SJSA1 (cell line): Measurements from ENCODE around the gene ANKZF1. TPM values are rescaled to one million over a fixed set of nuclear protein-coding genes. Genes with fewer than 3 reads are reported as not detected.
"Not testable (repeated sequence)": the region's sequence is repeated elsewhere in the genome, so short reads cannot be mapped to it uniquely, and the experiment has no call there.

ENCODE experiments used
- DNase-seq, 2 experiments: peaks; one replicate each; pipeline ENCODE4 v3.0.0-alpha.2; 2015 to 2020; ENCODE audit warnings: low spot score in 2 of 2, low read depth in 1 of 2
- H3K27ac ChIP-seq: fragments of 250-450 bp; sonication (Bioruptor Pico); 2 replicates; pipeline ENCODE4 v1.5.1; 2020; ENCODE audit warnings: mild to moderate bottlenecking, moderate library complexity
- H3K27me3 ChIP-seq: fragments of 250-450 bp; sonication (Bioruptor Pico); replicated peaks from 2 replicates; pipeline ENCODE4 v1.5.1; 2020; ENCODE audit warnings: mild to moderate bottlenecking, moderate library complexity
- H3K36me3 ChIP-seq: fragments of 250-450 bp; sonication (Bioruptor Pico); 2 replicates; pipeline ENCODE4 v1.5.1; 2020; ENCODE audit warnings: mild to moderate bottlenecking
- H3K4me1 ChIP-seq: fragments of 250-450 bp; sonication (Bioruptor Pico); replicated peaks from 2 replicates; pipeline ENCODE4 v1.6.1; 2021; ENCODE audit warnings: mild to moderate bottlenecking
- H3K4me3 ChIP-seq: fragments of 250-450 bp; sonication (Bioruptor Pico); 2 replicates; pipeline ENCODE4 v1.5.1; 2020; ENCODE audit warnings: mild to moderate bottlenecking
- H3K9me3 ChIP-seq: fragments of 250-450 bp; sonication (Bioruptor Pico); replicated peaks from 2 replicates; pipeline ENCODE4 v1.5.1; 2020; ENCODE audit warnings: mild to moderate bottlenecking
- total RNA-seq: library from RNA; depleted of rRNA; stranded (reverse); fragments of >200 nt; shearing (Covaris generic); gene quantifications from 2 replicates; pipeline ENCODE4 v1.2.3, GENCODE V29; 2014

The ANKZF1 gene
- total RNA-seq, 1 experiment from 2014 or later, result 15.2 TPM

DNA sequence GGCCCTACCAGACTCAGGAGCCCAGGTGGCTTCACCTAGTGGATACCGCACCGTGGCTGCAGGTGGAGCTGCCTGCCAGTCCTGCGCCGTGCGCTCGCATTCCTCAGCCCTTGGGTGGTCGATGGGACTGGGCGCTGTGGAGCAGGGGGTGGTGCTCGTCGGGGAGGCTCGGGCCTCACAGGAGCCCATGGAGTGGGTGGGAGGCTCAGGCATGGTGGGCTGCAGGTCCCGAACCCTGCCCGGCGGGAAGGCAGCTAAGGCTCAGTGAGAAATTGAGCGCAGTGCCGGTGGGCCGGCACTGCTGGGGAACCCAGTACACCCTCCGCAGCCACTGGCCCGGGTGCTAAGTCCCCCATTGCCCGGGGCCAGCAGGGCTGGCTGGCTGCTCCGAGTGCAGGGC lies 28.3 kb upstream of the ANKZF1 start:
- not testable (repeated sequence) for H3K9me3 ChIP-seq, H3K27me3 ChIP-seq, H3K36me3 ChIP-seq, H3K4me3 ChIP-seq, DNase-seq, H3K4me1 ChIP-seq, H3K27ac ChIP-seq

DNA sequence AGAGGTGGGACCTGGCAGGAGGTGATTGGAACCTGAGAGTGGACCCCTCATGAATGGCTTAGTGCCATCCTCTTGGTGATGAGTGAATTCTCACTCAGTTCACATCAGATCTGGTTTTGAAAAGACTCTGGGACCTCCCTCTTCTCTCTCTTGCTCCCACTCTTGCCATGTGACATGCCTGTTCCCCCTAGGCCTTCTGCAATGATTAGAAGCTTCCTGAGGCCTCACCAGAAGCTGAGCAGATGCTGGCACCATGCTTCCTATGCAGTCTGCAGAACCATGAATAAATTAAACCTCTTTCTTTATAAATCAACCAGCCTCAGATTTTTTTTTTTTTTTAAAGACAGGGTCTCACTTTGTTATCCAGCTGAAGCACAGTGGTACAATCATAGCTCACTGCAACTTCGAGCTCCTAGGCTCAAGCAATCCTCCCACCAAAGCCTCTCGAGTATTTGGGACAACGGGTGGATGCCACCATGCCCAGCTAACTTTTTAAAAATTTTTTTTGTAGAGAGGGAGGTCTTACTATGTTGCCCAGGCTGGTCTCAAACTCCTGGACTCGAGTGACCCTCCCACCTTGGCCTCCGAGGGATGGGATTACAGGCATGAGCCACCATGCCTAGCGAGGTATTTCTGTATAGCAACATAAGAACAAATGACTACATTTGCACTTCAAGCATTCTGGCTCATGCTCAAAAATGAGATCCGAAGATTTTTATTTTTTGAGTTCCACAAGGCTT lies 25.0 kb upstream of the ANKZF1 start:
- Histone ChIP-seq H3K4me1 (peaks cover 18% of the 10 kb centered on the region), H3K27ac (no peak overlapping the region), H3K9me3 (no peaks in the 10 kb centered on the region), H3K27me3 (no peaks in the 10 kb centered on the region; the same call in 1 of the 2 replicates), H3K36me3 (peaks cover 25% of the 10 kb centered on the region), H3K4me3 (no peak overlapping the region)
- DNase-seq, result no peak

- no peak for DNase-seq
- H3K36me3 ChIP-seq, result peaks cover 31% of the 10 kb centered on the region
- no peaks in the 10 kb centered on the region for H3K9me3 ChIP-seq
- H3K4me3 ChIP-seq, result no peak overlapping the region
- peaks cover 18% of the 10 kb centered on the region for H3K4me1 ChIP-seq
- no peak overlapping the region for H3K27ac ChIP-seq
- H3K27me3 ChIP-seq, result no peaks in the 10 kb centered on the region
These were observed 24.5 kb upstream of the ANKZF1 start for GRCh38 chr2:219205165-219205538.

DNA sequence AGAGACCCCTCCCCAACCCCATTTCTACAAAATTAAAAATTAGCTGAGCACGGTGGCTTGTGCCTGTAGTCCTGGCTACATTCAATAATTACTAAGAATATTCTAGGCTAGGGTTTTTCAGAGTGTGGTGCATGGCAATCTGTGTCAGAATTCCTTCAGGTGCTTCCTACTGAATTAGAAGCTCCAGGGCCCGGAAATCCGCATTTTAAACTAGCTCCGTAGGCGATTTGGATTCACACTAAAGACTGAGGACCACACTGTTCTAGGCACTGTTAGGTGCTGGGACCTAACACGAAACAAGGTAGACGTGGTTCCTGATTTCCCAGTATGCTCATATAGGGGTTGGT lies 23.7 kb upstream of the ANKZF1 start:
- H3K27ac ChIP-seq, result no peak overlapping the region
- peaks cover 39% of the 10 kb centered on the region for H3K36me3 ChIP-seq
- peak overlapping the region; percentile 57 for H3K4me3 ChIP-seq
- H3K9me3 ChIP-seq, result no peaks in the 10 kb centered on the region
- DNase-seq, result no peak
- peaks cover 18% of the 10 kb centered on the region for H3K4me1 ChIP-seq
- H3K27me3 ChIP-seq, result no peaks in the 10 kb centered on the region

DNA sequence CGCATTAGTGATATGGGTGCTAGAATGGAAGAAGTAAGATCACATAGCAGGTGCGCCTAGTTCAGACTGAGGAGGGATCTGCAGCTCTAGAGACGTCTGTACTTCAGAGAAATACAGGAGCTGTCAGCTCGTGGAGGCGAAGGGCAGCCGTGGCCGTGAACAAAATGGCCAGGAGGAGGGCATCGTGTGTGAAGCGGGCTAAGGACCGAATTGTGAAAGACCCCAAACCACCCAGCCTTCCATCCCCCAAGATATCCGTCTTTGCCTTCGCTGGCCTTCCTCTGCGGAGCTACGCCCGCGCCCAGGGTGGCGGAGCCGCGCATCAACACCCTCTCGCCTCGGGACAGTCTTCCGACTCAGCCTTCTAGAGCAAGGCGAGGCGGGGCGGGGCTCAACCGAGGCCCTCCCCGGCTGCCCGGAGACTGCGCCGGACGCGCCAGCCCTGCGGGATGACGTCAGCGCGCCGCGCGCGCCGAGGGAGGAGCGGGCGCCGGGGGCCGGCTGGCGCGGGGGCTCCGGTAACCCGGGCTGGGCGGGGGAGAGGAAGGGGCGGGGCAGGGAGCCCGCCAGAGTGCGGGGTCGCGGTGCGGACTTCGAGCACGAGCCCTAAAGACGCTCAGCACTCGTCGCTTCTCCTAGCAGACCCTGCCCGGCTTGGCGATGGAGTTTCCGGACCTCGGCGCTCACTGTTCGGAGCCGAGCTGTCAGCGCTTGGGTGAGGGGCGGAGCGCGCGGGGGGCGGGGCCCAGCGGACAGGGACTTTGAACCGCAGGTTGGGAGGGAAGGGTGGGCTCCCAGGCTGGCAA lies 23.1 kb upstream of the ANKZF1 start, which contains the start of gene ZFAND2B:
Gene ZFAND2B, plus strand, starts transcription at position 455 of the 806 bp plus-strand sequence. Its CDS starts 206 bp downstream, at position 661.
- peak within 1 kb of the TSS; percentile 44; the same call in 1 of the 2 replicates for H3K27ac ChIP-seq
- H3K9me3 ChIP-seq, result no peaks in the 10 kb centered on the region
- peaks cover 18% of the 10 kb centered on the region for H3K4me1 ChIP-seq
- H3K27me3 ChIP-seq, result no peaks in the 10 kb centered on the region
- H3K36me3 ChIP-seq, result peaks cover 44% of the 10 kb centered on the region
- H3K4me3 ChIP-seq, result peak within 1 kb of the TSS; percentile 57
- peak; percentile 93 to 94 for DNase-seq

DNA sequence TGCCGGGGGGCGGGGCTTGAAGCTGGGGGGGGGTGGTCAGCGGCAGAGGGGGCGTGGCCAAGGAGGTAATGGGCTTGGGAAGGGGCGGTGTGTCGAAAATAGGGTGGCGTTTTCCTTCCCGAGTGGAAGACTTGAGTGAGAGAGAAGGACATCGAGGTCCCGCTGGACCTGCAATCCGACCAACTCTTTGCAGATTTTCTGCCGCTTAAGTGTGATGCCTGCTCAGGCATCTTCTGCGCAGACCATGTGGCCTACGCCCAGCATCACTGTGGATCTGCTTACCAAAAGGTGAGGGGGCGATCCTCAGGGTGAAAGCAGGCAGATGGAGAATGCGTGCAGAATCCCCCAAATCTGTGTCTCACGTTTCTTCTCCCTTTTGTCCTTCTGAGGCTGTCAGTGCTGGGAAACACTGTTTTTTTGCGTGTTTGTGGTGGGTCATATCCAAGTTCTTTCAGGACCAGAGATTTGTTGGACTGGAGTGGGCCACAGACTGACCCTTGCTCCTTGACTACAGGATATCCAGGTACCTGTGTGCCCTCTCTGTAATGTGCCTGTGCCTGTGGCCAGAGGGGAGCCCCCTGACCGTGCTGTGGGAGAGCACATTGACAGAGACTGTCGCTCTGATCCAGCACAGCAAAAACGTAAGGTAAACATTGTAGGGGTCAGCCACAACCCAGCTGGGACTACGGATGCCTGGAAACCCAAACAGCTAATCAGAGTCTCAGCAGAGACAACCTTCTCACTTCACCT lies 22.3 kb upstream of the ANKZF1 start:
- Histone ChIP-seq H3K4me3 (peak overlapping the region; percentile 57), H3K4me1 (peaks cover 18% of the 10 kb centered on the region), H3K36me3 (peaks cover 51% of the 10 kb centered on the region), H3K27ac (no peak overlapping the region), H3K27me3 (no peaks in the 10 kb centered on the region), H3K9me3 (no peaks in the 10 kb centered on the region)
- peak; percentile 11 to 38 for DNase-seq

DNA sequence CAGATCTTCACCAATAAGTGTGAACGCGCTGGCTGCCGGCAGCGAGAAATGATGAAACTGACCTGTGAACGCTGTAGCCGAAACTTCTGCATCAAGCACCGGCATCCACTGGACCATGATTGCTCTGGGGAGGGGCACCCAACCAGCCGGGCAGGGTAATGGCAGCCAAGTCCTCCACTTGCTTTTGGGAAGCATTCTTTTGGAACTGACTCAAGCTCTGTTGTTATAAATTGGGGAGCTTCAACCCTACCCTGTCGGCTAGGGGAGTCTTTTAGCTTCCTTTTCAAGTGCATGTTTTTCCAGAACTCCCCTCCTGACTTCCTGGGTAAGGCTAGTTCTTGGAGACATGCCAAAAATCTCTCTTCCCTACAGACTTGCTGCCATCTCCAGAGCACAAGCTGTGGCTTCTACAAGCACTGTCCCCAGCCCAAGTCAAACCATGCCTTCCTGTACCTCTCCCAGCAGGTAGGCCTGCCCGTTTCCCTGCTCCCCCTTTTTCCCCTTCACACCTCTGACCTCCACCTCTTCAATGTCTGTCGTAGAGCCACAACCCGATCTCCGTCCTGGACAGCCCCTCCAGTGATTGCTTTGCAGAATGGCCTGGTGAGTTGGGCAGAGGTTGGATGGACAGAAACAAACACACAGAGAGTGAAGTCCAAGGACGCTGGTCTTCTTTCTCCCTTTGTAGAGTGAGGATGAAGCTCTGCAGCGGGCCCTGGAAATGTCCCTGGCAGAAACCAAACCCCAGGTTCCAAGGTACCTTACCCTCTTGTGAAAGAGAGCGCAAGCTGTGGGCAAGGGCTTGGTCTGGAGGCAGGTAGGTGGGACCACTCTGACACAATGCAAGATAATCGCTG lies 21.5 kb upstream of the ANKZF1 start:
- peak; percentile 28 to 31 for DNase-seq
- Histone ChIP-seq H3K4me3 (no peak overlapping the region), H3K36me3 (peaks cover 59% of the 10 kb centered on the region), H3K27ac (no peak overlapping the region), H3K27me3 (no peaks in the 10 kb centered on the region), H3K9me3 (no peaks in the 10 kb centered on the region), H3K4me1 (peaks cover 18% of the 10 kb centered on the region)

DNA sequence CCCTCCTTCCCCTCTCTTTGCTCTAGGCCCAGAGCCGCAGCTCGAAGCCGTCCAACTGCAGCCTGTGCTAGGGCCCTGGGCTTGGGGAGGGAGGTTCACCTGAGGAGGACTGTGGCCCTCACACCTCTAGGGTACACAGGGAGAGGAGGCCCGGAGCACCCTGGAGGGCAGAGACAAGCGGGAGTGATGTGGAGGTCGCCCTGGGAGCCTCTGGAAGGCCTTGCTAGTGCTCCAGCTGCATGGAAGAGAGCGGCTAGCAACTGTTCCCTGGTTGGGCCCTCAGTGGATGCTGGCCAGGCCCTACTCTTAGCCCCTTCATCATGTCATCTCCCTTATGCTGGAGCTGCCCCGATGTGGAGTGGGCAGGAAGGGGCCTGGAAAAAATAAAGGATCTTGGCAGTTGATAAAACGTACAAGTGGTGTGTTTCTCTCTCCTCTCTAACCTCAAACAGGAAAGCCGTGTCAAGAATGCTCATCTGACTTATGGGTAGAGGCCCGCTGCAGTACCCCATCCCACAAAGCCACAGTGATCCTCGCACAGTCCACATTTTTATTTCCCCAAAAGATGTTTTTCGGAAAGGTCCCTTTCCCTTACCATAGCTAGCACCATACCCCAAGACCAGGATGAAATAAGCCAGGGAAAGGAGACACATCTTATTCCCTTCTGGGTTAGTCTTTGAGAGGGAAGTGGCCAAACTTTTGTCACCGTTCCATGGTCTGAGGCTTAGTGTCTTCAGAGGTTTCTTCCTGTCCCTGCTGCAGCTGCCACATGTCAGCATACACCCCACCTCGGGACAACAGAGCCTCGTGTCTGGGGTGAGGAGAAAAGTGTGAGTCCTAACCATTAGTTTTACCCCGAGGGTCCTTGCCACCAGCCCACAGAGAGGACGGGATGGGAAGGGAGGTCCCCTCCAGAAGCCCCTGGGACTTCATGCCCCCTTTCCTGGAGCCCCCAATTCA lies 20.1 kb upstream of the ANKZF1 start:
- Histone ChIP-seq H3K4me3 (no peak overlapping the region), H3K4me1 (peaks cover 18% of the 10 kb centered on the region), H3K36me3 (peaks cover 73% of the 10 kb centered on the region), H3K27me3 (no peaks in the 10 kb centered on the region), H3K9me3 (no peaks in the 10 kb centered on the region), H3K27ac (no peak overlapping the region)
- DNase-seq, result peak in 1 of 2 experiments; percentile 33

- Histone ChIP-seq H3K27me3 (no peaks in the 10 kb centered on the region), H3K27ac (no peak overlapping the region), H3K9me3 (no peaks in the 10 kb centered on the region), H3K4me1 (peaks cover 18% of the 10 kb centered on the region), H3K36me3 (peaks cover 81% of the 10 kb centered on the region), H3K4me3 (no peak overlapping the region)
- DNase-seq, result peak in 1 of 2 experiments; percentile 34
These were observed 19.3 kb upstream of the ANKZF1 start for GRCh38 chr2:219210196-219210885.

DNA sequence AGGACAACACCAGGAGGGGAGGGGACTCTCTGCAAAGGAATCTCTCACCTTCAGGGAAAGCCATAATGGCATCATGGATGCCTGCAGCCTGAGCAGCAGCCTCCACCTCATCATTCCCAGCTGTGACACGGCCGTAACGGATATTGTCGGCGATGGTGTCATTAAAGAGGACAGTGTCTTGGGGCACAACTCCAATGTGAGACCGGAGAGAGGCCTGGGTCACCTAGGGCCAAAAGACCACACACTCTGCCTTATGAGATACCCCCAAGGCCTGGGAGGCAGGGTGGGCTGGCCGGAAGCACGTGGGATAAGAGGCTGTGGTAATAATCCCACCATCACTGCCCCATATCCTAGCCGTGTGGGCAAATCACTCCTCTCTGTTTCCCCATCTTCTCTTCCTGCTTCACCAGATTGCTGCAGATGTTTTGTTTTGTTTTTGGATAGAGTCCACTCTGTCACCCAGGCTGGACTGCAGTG lies 18.7 kb upstream of the ANKZF1 start:
- H3K27ac ChIP-seq, result no peak overlapping the region
- peak in 1 of 2 experiments; percentile 26 for DNase-seq
- no peaks in the 10 kb centered on the region for H3K9me3 ChIP-seq
- H3K27me3 ChIP-seq, result no peaks in the 10 kb centered on the region
- H3K4me3 ChIP-seq, result no peak overlapping the region
- peaks cover 18% of the 10 kb centered on the region for H3K4me1 ChIP-seq
- peaks cover 87% of the 10 kb centered on the region for H3K36me3 ChIP-seq

- no peaks in the 10 kb centered on the region for H3K27me3 ChIP-seq
- H3K36me3 ChIP-seq, result peaks cover 88% of the 10 kb centered on the region
- H3K9me3 ChIP-seq, result no peaks in the 10 kb centered on the region
- no peak overlapping the region for H3K27ac ChIP-seq
- H3K4me1 ChIP-seq, result peaks cover 13% of the 10 kb centered on the region
- no peak overlapping the region for H3K4me3 ChIP-seq
- no peak for DNase-seq
These were observed 16.6 kb upstream of the ANKZF1 start for GRCh38 chr2:219213026-219213415.
